OCI-LY7 (cell line): Measurements from ENCODE around the gene SLC38A3.

Experiments used
- CTCF ChIP-seq: fragments of 200-600 bp; sonication (generic); conservative IDR thresholded peaks from 2 replicates; pipeline ENCODE4 v1.5.1; 2014; ENCODE audit warnings: mild to moderate bottlenecking, antibody characterized with exemption, low read length, moderate library complexity, mixed read lengths
- EZH2phosphoT487 ChIP-seq: fragments of 200-600 bp; sonication (generic); IDR thresholded peaks from 2 replicates; pipeline ENCODE4 v1.6.1; 2018; ENCODE audit warnings: low read depth, borderline replicate concordance, mild to moderate bottlenecking, mixed run types, antibody characterized with exemption, low read length, moderate library complexity, mixed read lengths

- TF ChIP-seq CTCF (peak; percentile 89), EZH2phosphoT487 (no peak)
Measured at GRCh38 chr3:50260027-50260941, 55.2 kb downstream of the SLC38A3 start.
